Activated T-helper 2 cell treated with anti-CD3 and anti-CD28 coated beads, Interferon-gamma antibody, Interleukin-2, Interleukin-4, amounts not matched to agents 10 μg/mL and 5 μg/mL and 100 μg/mL, durations not matched to agents 14 hours and 24 hours and 36 hours (primary cell): ENCODE data around the gene GPC1. TPM values are rescaled to one million over a fixed set of nuclear protein-coding genes. Genes with fewer than 3 reads are reported as not detected.

Source experiments
- DNase-seq: peaks from one replicate; pipeline ENCODE4 v3.0.0; 2021; ENCODE audit warnings: low spot score
- H3K27ac Mint-ChIP-seq: one replicate; pipeline ENCODE4 v1.8.0; 2021; ENCODE audit warnings: mixed read lengths
- H3K27me3 Mint-ChIP-seq: one replicate; pipeline ENCODE4 v1.8.0; 2021; ENCODE audit warnings: low read depth, mixed read lengths
- H3K36me3 Mint-ChIP-seq: one replicate; pipeline ENCODE4 v1.8.0; 2021; ENCODE audit warnings: low read depth, mixed read lengths
- H3K4me1 Mint-ChIP-seq: one replicate; pipeline ENCODE4 v1.8.0; 2021; ENCODE audit warnings: low read depth, mixed read lengths
- H3K4me3 Mint-ChIP-seq: one replicate; pipeline ENCODE4 v1.8.0; 2021; ENCODE audit warnings: low read depth, mild to moderate bottlenecking, moderate library complexity, mixed read lengths
- H3K9me3 Mint-ChIP-seq: one replicate; pipeline ENCODE4 v1.8.0; 2021; ENCODE audit warnings: mixed read lengths
- intact Hi-C: fragments of 100-400 bp; cut with micrococcal nuclease; formaldehyde crosslinking; loops from one replicate; pipeline ENCODE4 v1.15.1; 2023
- total RNA-seq: library from RNA; stranded (reverse); gene quantifications from 2 replicates; pipeline ENCODE4 v1.2.3, GENCODE V29; 2022

The GPC1 gene
- total RNA-seq, 1 donor from 2014 or later = 21.9 TPM

DNA sequence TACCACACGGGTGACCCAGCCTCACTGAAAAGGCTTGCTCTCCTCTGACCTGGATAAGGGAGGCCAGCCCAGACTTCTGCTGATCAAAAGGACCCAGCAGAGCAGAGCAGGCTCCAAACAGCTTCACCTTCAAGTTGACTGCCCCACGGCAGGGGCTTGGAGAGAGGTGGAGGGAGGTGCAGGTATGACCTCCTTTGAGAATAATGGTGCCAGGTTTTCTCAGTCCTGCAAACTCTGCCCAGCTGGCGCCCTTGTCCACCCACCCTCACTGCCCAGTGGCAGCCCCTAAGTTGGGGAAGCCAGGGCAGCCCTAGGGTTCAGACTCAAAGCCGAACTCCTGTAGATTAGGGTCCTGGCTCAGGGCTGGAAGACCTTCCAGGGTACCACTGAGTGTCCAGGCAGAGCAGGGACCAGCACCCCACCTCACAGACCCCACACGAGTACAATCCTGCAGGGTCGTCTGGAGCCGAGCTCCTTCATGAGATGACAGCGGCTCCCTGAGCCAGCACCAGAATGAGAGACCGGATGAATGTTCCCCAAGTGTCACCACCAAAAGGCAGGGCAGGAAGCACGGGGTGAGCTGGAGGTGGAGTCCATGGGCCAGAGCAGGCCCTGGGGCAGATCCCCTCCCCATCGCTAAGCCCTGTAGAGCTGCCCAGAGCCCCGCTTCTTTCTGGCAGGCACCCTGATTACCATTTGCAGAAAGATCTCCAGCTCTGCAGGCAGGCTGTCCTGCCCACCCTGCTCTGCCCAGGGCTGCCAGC lies 3.6 kb upstream of the GPC1 start:
- H3K27ac Mint-ChIP-seq = no peak overlapping the region
- peaks cover 5% of the 10 kb centered on the region for H3K27me3 Mint-ChIP-seq
- peaks cover under 1% of the 10 kb centered on the region for H3K36me3 Mint-ChIP-seq
- H3K4me1 Mint-ChIP-seq = peaks cover 27% of the 10 kb centered on the region
- no peak overlapping the region for H3K4me3 Mint-ChIP-seq
- DNase-seq = no peak
- intact Hi-C loops = loop anchor here (10.0 kb wide), 2 partner anchors 47 to 127 kb away; no protein-coding TSS in a partner anchor
- peaks cover under 1% of the 10 kb centered on the region for H3K9me3 Mint-ChIP-seq

DNA sequence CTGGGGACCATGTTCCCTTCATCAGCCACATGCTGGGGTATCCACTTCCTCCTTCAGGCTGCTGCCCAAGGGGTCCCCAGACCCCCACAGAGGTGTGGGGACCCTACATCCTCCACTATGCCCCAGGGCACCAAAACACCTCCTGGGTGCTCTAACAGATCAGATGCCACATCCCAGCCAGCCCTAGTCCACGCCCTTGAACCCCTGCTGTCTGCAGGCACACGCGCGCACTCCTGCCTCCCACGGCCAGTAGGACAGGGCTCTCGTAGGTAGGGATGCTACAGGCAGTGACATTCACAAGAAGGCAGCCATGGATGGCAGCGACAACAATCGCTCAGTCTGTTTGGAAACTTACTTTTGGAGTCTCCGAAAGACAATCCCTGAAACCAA lies 3.0 kb upstream of the GPC1 start:
- no peaks in the 10 kb centered on the region for H3K9me3 Mint-ChIP-seq
- no peak overlapping the region for H3K27ac Mint-ChIP-seq
- no peaks in the 10 kb centered on the region for H3K36me3 Mint-ChIP-seq
- intact Hi-C loops = loop anchor here (10.0 kb wide), 2 partner anchors 48 to 128 kb away; no protein-coding TSS in a partner anchor
- no peak for DNase-seq
- H3K27me3 Mint-ChIP-seq = peaks cover 8% of the 10 kb centered on the region
- peaks cover 24% of the 10 kb centered on the region for H3K4me1 Mint-ChIP-seq
- no peak overlapping the region for H3K4me3 Mint-ChIP-seq

DNA sequence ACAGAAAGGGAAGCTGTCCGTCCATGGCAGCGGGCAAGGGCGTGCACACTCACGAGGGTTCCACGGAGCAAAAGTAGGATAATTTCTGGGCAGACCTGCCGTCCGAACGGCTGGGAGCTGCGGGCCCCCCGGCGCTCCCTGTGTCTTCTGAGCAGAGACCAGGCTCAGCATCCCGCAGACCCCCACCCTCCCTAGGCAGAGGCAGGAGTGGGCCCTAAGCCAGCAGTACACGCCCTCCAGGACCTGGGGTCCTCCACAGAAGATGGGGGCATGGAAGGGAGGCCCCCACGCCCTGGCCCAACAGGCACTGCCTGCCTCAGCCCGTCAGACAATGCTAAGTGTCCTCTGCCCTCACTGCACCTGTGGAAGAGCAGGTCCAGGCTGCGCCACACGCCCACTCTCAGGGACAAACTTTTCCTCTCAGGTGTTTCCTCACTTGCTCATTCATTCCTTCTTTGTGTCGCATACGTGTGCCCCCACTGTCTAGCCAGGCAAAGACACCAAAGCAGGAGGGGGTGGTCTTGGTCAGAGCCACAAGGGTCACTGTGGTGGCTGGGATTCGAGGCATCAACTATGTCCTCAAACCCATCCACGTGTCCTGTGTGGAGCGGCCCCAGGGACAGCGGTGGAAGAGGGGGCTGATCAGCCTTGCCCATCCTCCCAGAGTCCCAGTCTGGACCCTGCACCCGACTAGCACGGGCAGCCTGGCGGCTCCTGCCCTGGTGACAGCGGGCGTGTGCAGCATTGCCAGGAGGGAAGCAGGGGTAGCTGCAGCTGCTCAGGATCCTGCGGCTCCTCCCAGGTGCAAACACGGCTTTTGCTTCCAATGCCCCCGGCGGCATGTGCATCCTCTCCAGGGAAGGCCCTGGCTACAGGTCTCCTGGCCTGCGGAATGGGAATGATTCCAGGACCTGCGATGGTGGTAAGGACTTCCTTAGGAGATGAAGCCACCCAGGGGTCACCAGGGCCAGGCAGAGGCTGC lies 2.4 kb upstream of the GPC1 start:
- DNase-seq = no peak
- Mint-ChIP-seq H3K4me3 (peak overlapping the region; percentile 37), H3K9me3 (no peaks in the 10 kb centered on the region), H3K4me1 (peaks cover 19% of the 10 kb centered on the region), H3K27me3 (peaks cover 15% of the 10 kb centered on the region), H3K27ac (no peak overlapping the region), H3K36me3 (no peaks in the 10 kb centered on the region)
- intact Hi-C loops = loop anchor here (10.0 kb wide), 2 partner anchors 48 to 128 kb away; no protein-coding TSS in a partner anchor

DNA sequence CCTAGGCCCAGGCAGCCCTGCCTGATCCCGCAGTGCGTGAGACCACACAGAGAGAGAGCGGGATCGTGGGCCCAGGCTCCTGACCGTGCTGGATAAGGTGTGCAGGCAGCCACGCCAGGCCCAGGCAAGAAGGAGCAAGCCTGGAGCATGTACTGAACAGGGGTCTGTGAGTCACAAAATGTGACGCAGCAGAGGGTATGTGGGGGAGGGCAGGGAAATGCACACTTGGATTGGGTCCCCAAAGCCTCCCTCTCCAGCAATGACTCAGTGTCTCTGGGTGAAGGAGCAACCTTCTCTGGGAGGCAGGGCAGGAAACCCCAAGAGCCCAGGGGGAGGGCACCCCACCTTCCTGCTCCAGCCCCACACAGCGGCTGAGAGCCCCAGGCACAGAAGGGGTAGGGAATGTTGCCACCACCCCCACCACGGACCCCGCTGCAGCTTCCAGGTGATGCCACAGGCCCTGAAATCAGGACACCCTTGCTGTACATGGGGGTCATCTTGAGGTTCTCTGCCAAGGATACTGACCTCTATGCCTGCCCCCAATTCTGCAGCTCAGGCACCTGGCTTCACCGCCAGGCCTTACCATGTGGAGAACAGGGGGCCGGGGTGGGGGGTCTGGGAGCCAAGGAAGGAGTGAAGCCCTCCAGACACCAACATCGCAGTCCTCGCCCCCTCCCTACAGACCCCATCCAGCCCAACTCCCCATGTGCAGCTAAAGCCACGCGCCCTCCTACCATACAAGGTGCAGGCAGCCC lies 1.3 kb upstream of the GPC1 start:
- Mint-ChIP-seq H3K4me1 (peaks cover 9% of the 10 kb centered on the region), H3K4me3 (peak overlapping the region; percentile 85), H3K27me3 (peaks cover 15% of the 10 kb centered on the region), H3K36me3 (no peaks in the 10 kb centered on the region), H3K27ac (peak overlapping the region; percentile 65), H3K9me3 (no peaks in the 10 kb centered on the region)
- DNase-seq = no peak
- intact Hi-C loops = loop anchor here (1.0 to 10.0 kb wide), 4 partner anchors 31 to 129 kb away; partner anchors contain the start of gene DUSP28

DNA sequence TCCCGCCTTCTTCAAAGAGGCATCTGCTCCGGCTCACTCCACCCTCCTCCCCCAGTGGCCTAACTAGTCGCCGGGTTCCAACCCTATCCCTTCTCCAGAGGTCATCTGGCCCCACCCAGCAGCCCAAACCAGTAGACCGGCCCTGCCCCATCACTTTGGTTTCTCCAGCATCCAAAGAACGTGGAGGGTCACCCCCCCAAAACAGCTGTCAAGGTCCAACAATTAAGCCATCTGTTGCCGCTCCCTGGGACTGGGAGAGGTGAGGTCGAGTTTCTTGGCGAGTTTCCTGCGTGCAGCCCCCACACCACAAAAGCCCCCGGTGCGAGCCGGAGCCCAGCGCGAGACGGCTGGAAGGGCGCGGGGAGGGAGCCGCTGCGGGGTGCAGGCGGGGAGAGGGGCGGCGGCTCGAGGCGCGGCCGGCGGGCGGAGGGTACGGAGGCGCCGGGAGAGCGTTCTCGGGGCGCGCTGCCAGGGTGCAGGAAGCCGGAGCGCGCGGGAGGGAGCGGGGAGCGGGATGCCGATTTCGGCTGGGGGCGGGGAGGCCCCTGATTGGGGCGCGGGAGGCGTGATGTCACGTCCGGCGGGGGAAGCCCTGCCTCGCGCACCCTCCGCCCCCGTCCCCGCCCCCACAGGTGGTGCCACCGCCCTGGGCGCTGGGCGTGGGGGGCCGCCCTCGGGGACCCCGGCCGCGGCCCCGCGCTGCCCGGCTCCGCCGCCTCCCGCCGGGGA lies 571 bp upstream of the GPC1 start:
- H3K36me3 Mint-ChIP-seq = no peaks in the 10 kb centered on the region

DNA sequence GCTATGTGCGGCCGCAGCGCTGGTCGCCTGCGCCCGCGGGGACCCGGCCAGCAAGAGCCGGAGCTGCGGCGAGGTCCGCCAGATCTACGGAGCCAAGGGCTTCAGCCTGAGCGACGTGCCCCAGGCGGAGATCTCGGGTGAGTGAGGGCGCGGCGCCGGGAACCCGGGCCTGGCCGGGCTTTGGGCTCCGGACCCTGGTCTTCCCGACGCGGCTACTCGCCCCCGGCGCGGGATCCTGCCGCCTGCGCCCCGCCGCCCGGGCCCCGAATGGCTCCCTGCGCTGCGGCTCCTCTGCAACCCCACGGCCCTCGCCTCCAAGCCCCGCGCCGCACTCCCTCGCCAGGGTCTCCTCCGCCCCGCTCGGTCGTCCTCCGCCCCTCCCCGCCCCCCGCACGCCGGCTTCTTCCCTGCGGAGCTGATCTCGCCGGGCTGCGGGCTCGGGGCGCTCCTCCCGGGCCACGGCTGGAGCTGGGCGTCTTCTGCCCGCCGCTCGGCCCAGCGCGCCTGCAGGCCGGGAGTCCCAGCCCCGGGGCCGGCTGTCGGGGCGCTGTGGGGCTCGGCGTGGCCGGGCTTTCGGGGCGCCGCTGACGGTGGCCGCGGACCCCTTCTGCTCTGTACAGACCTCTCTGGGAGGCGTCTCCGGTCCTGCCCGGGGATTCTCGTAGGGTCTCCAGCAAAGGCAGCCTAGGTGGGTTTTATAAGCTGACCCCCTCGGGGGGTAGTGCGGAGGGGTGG lies 652 bp downstream of the GPC1 start:
- H3K27ac Mint-ChIP-seq = no peak overlapping the region
- no peak for DNase-seq
- H3K4me1 Mint-ChIP-seq = peaks cover 9% of the 10 kb centered on the region
- intact Hi-C loops = loop anchor here (2.0 to 10.0 kb wide), 3 partner anchors 51 to 131 kb away; partner anchors contain the start of gene DUSP28
- no peaks in the 10 kb centered on the region for H3K9me3 Mint-ChIP-seq
- peaks cover 15% of the 10 kb centered on the region for H3K27me3 Mint-ChIP-seq
- H3K36me3 Mint-ChIP-seq = no peaks in the 10 kb centered on the region
- H3K4me3 Mint-ChIP-seq = peak overlapping the region; percentile 72

More for the DNA sequence above, 571 bp upstream of the GPC1 start:
- Mint-ChIP-seq H3K27ac (peak overlapping the region; percentile 65), H3K27me3 (peaks cover 15% of the 10 kb centered on the region), H3K4me1 (peaks cover 9% of the 10 kb centered on the region), H3K4me3 (peak overlapping the region; percentile 85), H3K9me3 (no peaks in the 10 kb centered on the region)
- intact Hi-C loops = loop anchor here (1.0 to 10.0 kb wide), 4 partner anchors 32 to 130 kb away; partner anchors contain the start of gene DUSP28
- peak; percentile 88 for DNase-seq

DNA sequence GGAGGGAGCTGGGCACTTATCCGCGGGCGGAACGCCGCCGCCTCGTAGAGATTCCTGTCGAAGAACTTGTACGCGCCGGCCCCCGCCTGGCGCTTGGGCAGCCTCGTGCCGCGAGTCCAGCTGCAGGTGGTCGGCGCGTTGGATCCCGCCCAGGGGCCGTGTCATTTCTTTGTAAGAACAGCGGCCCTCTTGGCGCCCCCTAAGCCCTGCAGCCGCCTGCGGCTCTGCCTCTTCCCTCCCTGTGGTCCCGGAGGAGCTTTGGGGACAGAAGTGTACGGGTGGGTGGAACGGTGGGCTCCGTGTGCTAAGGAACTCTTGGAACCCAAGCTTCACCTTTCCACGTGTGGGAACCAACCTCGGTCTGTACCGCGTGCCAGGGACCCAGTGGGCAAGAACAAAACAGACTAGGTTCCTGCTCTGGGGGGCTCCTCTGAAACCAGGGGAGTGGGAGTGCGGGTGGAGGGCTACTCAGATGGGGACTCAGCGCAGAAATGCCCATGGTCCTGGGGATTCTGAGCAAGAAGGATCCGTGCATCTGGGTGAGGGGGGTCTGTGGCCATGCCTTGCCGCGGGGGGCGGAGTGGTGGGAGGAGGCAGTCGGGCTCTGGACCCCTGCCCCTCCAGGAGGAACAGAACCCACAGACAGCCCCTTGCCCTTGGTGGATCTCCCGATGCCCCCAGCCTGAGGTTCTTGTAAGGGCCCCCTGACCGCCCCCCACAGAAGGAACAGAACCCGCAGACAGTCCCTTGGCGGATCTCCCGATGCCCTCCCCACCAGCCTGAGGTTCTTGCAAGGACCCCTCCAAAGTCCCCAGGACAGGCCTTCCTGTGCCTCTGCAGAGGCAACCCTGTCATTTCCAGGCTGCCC lies 1.5 kb downstream of the GPC1 start:
- no peak overlapping the region for H3K27ac Mint-ChIP-seq
- intact Hi-C loops = loop anchor here (10.0 kb wide), 2 partner anchors 52 to 132 kb away; no protein-coding TSS in a partner anchor
- H3K9me3 Mint-ChIP-seq = no peaks in the 10 kb centered on the region
- no peak for DNase-seq
- no peaks in the 10 kb centered on the region for H3K36me3 Mint-ChIP-seq
- H3K4me1 Mint-ChIP-seq = peaks cover 9% of the 10 kb centered on the region
- H3K27me3 Mint-ChIP-seq = peaks cover 15% of the 10 kb centered on the region
- H3K4me3 Mint-ChIP-seq = peak overlapping the region; percentile 72

DNA sequence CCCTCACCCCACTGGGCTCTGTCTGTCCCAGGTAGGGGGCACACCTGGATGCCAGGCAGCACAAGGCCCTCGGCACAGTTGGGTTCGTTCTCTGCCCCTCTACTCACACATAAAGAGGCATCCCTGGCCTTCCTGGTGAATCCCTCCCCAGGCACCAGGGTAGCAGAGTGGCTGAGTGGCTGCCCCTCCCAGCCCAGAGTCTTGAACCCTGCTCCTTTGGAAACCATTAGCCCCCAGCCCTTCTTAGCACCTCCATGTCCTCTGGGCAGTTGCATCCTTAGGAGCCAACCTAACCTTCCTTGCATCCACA lies 2.0 kb downstream of the GPC1 start:
- no peaks in the 10 kb centered on the region for H3K9me3 Mint-ChIP-seq
- no peak for DNase-seq
- H3K27me3 Mint-ChIP-seq = peaks cover 13% of the 10 kb centered on the region
- no peak overlapping the region for H3K27ac Mint-ChIP-seq
- peak overlapping the region; percentile 19 for H3K4me3 Mint-ChIP-seq
- H3K36me3 Mint-ChIP-seq = no peaks in the 10 kb centered on the region
- H3K4me1 Mint-ChIP-seq = peaks cover 9% of the 10 kb centered on the region
- intact Hi-C loops = loop anchor here (10.0 kb wide), 2 partner anchors 53 to 133 kb away; no protein-coding TSS in a partner anchor

DNA sequence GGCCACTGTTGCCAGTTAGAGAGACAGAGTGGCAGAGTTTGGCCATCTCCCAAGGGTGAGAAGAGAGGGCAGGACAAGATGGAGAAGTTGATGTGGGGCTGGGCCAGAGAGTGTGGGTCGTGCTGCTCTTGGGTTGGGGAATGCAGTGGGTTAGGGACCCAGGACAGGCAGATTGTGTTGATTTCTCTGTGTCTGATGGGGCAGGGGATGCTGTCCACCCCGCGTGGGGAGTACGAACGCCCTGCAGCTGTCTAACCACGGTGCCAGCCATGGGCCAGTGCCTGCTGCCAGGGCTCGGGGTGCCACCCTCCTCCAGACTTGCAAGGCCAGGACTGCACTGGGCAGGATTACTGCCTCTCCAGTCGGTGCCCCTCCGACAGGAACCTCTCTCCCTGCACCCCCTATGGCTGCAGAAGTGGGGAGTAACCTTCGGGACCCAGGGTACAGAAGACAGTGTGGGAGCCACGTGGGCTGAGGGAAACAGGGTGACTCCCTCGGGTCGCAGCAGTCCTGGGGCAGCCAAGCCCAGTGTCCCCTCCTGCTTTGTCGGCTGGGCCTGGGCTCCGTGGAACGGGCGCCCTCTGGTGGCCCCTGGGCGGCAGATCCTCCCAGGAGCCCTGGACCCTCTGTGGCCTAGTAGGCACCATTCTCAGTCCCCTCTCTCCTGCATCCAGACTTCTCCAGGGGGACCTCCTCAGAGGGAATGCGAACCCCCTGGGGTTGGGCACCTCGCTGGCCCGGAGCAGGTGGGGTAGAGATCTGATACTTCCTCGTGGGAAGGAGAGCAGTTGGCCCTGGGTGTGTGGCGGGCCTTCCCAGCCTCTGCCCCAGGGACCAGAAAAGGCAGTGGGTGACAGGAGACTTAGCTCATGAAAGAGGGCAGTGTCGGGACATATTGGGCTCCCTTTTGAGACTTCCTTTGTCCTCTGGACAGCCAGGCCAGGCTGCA lies 2.7 kb downstream of the GPC1 start:
- DNase-seq = peak; percentile 61
- H3K9me3 Mint-ChIP-seq = no peaks in the 10 kb centered on the region
- H3K4me3 Mint-ChIP-seq = peak overlapping the region; percentile 19
- intact Hi-C loops = loop anchor here (1.0 to 10.0 kb wide), 4 partner anchors 53 to 287 kb away; no protein-coding TSS in a partner anchor
- no peak overlapping the region for H3K27ac Mint-ChIP-seq
- peaks cover 10% of the 10 kb centered on the region for H3K27me3 Mint-ChIP-seq
- peaks cover 9% of the 10 kb centered on the region for H3K4me1 Mint-ChIP-seq
- H3K36me3 Mint-ChIP-seq = no peaks in the 10 kb centered on the region
